ENCODE measurements around the gene PNKP. TPM values are rescaled to one million over a fixed set of nuclear protein-coding genes. Genes with fewer than 3 reads are reported as not detected.

PNKP gene
- total RNA-seq, 2 donors from 2014 or later: 55.8 to 78.7 TPM

GRCh38 chr19:49906879-49907564 lies 39.6 kb upstream of the PNKP start:
- H3K27ac ChIP-seq: no peak overlapping the region
- no peak for DNase-seq (ENCODE audit: low spot score)
- no peaks in the 10 kb centered on the region for H3K27me3 ChIP-seq (replicated peaks; ENCODE audit: insufficient read depth)
- H3K4me3 ChIP-seq: no peak overlapping the region
- TF ChIP-seq, protein P1, sequence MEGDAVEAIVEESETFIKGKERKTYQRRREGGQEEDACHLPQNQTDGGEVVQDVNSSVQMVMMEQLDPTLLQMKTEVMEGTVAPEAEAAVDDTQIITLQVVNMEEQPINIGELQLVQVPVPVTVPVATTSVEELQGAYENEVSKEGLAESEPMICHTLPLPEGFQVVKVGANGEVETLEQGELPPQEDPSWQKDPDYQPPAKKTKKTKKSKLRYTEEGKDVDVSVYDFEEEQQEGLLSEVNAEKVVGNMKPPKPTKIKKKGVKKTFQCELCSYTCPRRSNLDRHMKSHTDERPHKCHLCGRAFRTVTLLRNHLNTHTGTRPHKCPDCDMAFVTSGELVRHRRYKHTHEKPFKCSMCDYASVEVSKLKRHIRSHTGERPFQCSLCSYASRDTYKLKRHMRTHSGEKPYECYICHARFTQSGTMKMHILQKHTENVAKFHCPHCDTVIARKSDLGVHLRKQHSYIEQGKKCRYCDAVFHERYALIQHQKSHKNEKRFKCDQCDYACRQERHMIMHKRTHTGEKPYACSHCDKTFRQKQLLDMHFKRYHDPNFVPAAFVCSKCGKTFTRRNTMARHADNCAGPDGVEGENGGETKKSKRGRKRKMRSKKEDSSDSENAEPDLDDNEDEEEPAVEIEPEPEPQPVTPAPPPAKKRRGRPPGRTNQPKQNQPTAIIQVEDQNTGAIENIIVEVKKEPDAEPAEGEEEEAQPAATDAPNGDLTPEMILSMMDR (IDR thresholded peaks at IDR 0.05): no peak
- peaks cover 21% of the 10 kb centered on the region for H3K36me3 ChIP-seq
- H3K4me1 ChIP-seq (ENCODE audit: control insufficient read depth in 1 of 2, low read depth in 2 of 2): peaks cover 6 to 15% of the 10 kb centered on the region in 2 donors
- no peak for ATAC-seq (ENCODE audit: insufficient number of reproducible peaks, low FRiP score, low read depth)
- H3K9me3 ChIP-seq: no peaks in the 10 kb centered on the region

- Histone ChIP-seq H3K9me3 (no peaks in the 10 kb centered on the region), H3K4me3 (no peak overlapping the region), H3K27me3 (replicated peaks; ENCODE audit: insufficient read depth) (no peaks in the 10 kb centered on the region), H3K36me3 (peaks cover 21% of the 10 kb centered on the region), H3K4me1 (ENCODE audit: control insufficient read depth in 1 of 2, low read depth in 2 of 2) (no peaks in the 10 kb centered on the region), H3K27ac (no peak overlapping the region)
- DNase-seq (ENCODE audit: low spot score) (no peak), ATAC-seq (ENCODE audit: insufficient number of reproducible peaks, low FRiP score, low read depth) (no peak)
- TF ChIP-seq, protein P1 (IDR thresholded peaks at IDR 0.05): no peak
Observed at GRCh38 chr19:49904136-49904535, 36.8 kb upstream of the PNKP start.

- Histone ChIP-seq H3K4me3 (peak within 1 kb of the TSS; percentile 35), H3K9me3 (no peaks in the 10 kb centered on the region), H3K27ac (peak within 1 kb of the TSS in 1 of 2 donors; percentile 10), H3K4me1 (ENCODE audit: control insufficient read depth in 1 of 2, low read depth in 2 of 2) (no peaks in the 10 kb centered on the region), H3K27me3 (replicated peaks; ENCODE audit: insufficient read depth) (no peaks in the 10 kb centered on the region), H3K36me3 (no peaks in the 10 kb centered on the region)
- DNase-seq (ENCODE audit: low spot score): no peak
- no peak for ATAC-seq (ENCODE audit: insufficient number of reproducible peaks, low FRiP score, low read depth)
- TF ChIP-seq, protein P1 (IDR thresholded peaks at IDR 0.05): no peak
Observed at GRCh38 chr19:49896863-49897621, 29.7 kb upstream of the PNKP start, which contains the start of gene IL4I1. Gene IL4I1 (minus strand): TSS chr19:49896887. CDS start chr19:49896160, 727 bp downstream.

- TF ChIP-seq, protein P1 (IDR thresholded peaks at IDR 0.05): no peak
- DNase-seq (ENCODE audit: low spot score) (no peak), ATAC-seq (ENCODE audit: insufficient number of reproducible peaks, low FRiP score, low read depth) (no peak)
- Histone ChIP-seq H3K27ac (no peak overlapping the region), H3K9me3 (no peaks in the 10 kb centered on the region), H3K36me3 (no peaks in the 10 kb centered on the region), H3K4me1 (ENCODE audit: control insufficient read depth in 1 of 2, low read depth in 2 of 2) (no peaks in the 10 kb centered on the region), H3K27me3 (replicated peaks; ENCODE audit: insufficient read depth) (no peaks in the 10 kb centered on the region), H3K4me3 (no peak overlapping the region)
Observed at GRCh38 chr19:49895566-49896297, 28.4 kb upstream of the PNKP start.
